Inferior parietal cortex (tissue), 1 donor: Measurements from ENCODE around the gene KCNJ1.

Source experiments
- DNase-seq: peaks from one replicate; pipeline ENCODE4 v3.0.0-alpha.2; 2016; ENCODE audit errors: extremely low spot score

Gene KCNJ1

GRCh38 chr11:128867277-128867676, at the start of gene KCNJ1:
Gene KCNJ1 (minus strand): TSS chr11:128867296. CDS start chr11:128840243, 27,053 bp downstream.
- no peak for DNase-seq

GRCh38 chr11:128916681-128917080, 49.6 kb upstream of the KCNJ1 start:
- no peak for DNase-seq

- DNase-seq: no peak
These were observed 49.0 kb upstream of the KCNJ1 start for GRCh38 chr11:128916037-128916572.

- no peak for DNase-seq
These were observed 48.0 kb upstream of the KCNJ1 start for GRCh38 chr11:128915149-128915521.

GRCh38 chr11:128914216-128915148, 47.4 kb upstream of the KCNJ1 start:
- no peak for DNase-seq

- DNase-seq: no peak
These were observed 46.7 kb upstream of the KCNJ1 start for GRCh38 chr11:128913806-128914205.

GRCh38 chr11:128911701-128912100, 44.6 kb upstream of the KCNJ1 start:
- no peak for DNase-seq

- DNase-seq: no peak
These were observed 44.1 kb upstream of the KCNJ1 start for GRCh38 chr11:128911239-128911638.

GRCh38 chr11:128910576-128910975, 43.5 kb upstream of the KCNJ1 start:
- no peak for DNase-seq

- no peak for DNase-seq
These were observed 42.5 kb upstream of the KCNJ1 start for GRCh38 chr11:128909438-128910125.

GRCh38 chr11:128908391-128909246, 41.5 kb upstream of the KCNJ1 start:
- DNase-seq: no peak

- no peak for DNase-seq
These were observed 40.5 kb upstream of the KCNJ1 start for GRCh38 chr11:128907585-128907984.

GRCh38 chr11:128906185-128907050, 39.3 kb upstream of the KCNJ1 start:
- DNase-seq: no peak

- no peak for DNase-seq
These were observed 38.5 kb upstream of the KCNJ1 start for GRCh38 chr11:128905345-128906184.

GRCh38 chr11:128904656-128905344, 37.7 kb upstream of the KCNJ1 start:
- no peak for DNase-seq

GRCh38 chr11:128904303-128904655, 37.2 kb upstream of the KCNJ1 start:
- no peak for DNase-seq

- no peak for DNase-seq
These were observed 36.4 kb upstream of the KCNJ1 start for GRCh38 chr11:128903248-128904061.

- DNase-seq: no peak
These were observed 35.5 kb upstream of the KCNJ1 start for GRCh38 chr11:128902515-128903066.
